H9 (cell line): ENCODE measurements around the gene PRAMEF1. TPM values are rescaled to one million over a fixed set of nuclear protein-coding genes. Genes with fewer than 3 reads are reported as not detected.

Source experiments
- DNase-seq: peaks from one replicate; pipeline ENCODE4 v3.0.0-alpha.2; 2017
- H2AFZ ChIP-seq: one replicate; pipeline ENCODE4 v1.6.1; 2013; ENCODE audit warnings: mild to moderate bottlenecking, low read length, control low read depth, moderate library complexity
- H2AK5ac ChIP-seq: 2 replicates; pipeline ENCODE4 v1.6.1; 2013; ENCODE audit warnings: low read length, control low read depth, mixed read lengths; ENCODE audit not compliant: insufficient read length
- H2BK120ac ChIP-seq: one replicate; pipeline ENCODE4 v1.6.1; 2013; ENCODE audit warnings: low read depth, mild to moderate bottlenecking, low read length, control low read depth, inconsistent platforms; ENCODE audit not compliant: poor library complexity, severe bottlenecking
- H2BK12ac ChIP-seq: 2 replicates; pipeline ENCODE4 v1.6.1; 2013; ENCODE audit warnings: low read length, control low read depth, mixed read lengths, low read depth; ENCODE audit not compliant: insufficient read length
- H2BK15ac ChIP-seq: 2 replicates; pipeline ENCODE4 v1.6.1; 2013; ENCODE audit warnings: low read depth, low read length, control low read depth
- H2BK20ac ChIP-seq: one replicate; pipeline ENCODE4 v1.6.1; 2013; ENCODE audit warnings: low read depth, mild to moderate bottlenecking, low read length, control low read depth, inconsistent platforms; ENCODE audit not compliant: poor library complexity, severe bottlenecking
- H2BK5ac ChIP-seq: 2 replicates; pipeline ENCODE4 v1.6.1; 2013; ENCODE audit warnings: low read length, control low read depth, mixed read lengths; ENCODE audit not compliant: insufficient read length
- H3K14ac ChIP-seq: 2 replicates; pipeline ENCODE4 v1.6.1; 2013; ENCODE audit warnings: low read length, control low read depth; ENCODE audit not compliant: insufficient read depth
- H3K18ac ChIP-seq: 2 replicates; pipeline ENCODE4 v1.6.1; 2013; ENCODE audit warnings: low read depth, mild to moderate bottlenecking, mixed read lengths, low read length, control low read depth; ENCODE audit not compliant: insufficient read length
- H3K23ac ChIP-seq: 2 replicates; pipeline ENCODE4 v1.6.1; 2013; ENCODE audit warnings: low read length, control low read depth, mixed read lengths, low read depth; ENCODE audit not compliant: insufficient read length
- H3K23me2 ChIP-seq: 2 replicates; pipeline ENCODE4 v1.6.1; 2013; ENCODE audit warnings: low read depth, mild to moderate bottlenecking, mixed read lengths, low read length, control low read depth; ENCODE audit not compliant: insufficient read length, poor library complexity, severe bottlenecking
- H3K27ac ChIP-seq: 2 replicates; pipeline ENCODE4 v1.5.1; 2013; ENCODE audit warnings: low read length, control low read depth, mixed read lengths, low read depth; ENCODE audit not compliant: insufficient read length
- H3K27me3 ChIP-seq: 2 replicates; pipeline ENCODE4 v1.6.1; 2013; ENCODE audit warnings: low read length, control low read depth, inconsistent platforms; ENCODE audit not compliant: insufficient read depth
- H3K4ac ChIP-seq: 2 replicates; pipeline ENCODE4 v1.6.1; 2013; ENCODE audit warnings: low read depth, mild to moderate bottlenecking, control low read depth, inconsistent platforms, low read length, moderate library complexity
- H3K4me1 ChIP-seq: 2 replicates; pipeline ENCODE4 v1.6.1; 2013; ENCODE audit warnings: low read length, control low read depth, inconsistent platforms; ENCODE audit not compliant: insufficient read depth
- H3K4me2 ChIP-seq: 2 replicates; pipeline ENCODE4 v1.6.1; 2013; ENCODE audit warnings: low read length, control low read depth, mixed read lengths; ENCODE audit not compliant: insufficient read length, insufficient read depth
- H3K56ac ChIP-seq: 2 replicates; pipeline ENCODE4 v1.6.1; 2013; ENCODE audit warnings: low read depth, mild to moderate bottlenecking, mixed read lengths, low read length, control low read depth; ENCODE audit not compliant: insufficient read length
- H3K79me1 ChIP-seq: 2 replicates; pipeline ENCODE4 v1.6.1; 2013; ENCODE audit warnings: low read depth, mild to moderate bottlenecking, moderate library complexity, low read length, control low read depth, inconsistent platforms; ENCODE audit not compliant: insufficient read depth, poor library complexity, severe bottlenecking
- H3K79me2 ChIP-seq: 2 replicates; pipeline ENCODE4 v1.6.1; 2013; ENCODE audit warnings: low read length, control low read depth, inconsistent platforms; ENCODE audit not compliant: insufficient read depth
- H3K9ac ChIP-seq: 2 replicates; pipeline ENCODE4 v1.6.1; 2013; ENCODE audit warnings: low read length, control low read depth, mixed read lengths; ENCODE audit not compliant: insufficient read length; ENCODE audit errors: extremely low read depth
- H3K9me3 ChIP-seq: one replicate; pipeline ENCODE4 v1.6.1; 2013; ENCODE audit warnings: low read depth, low read length, inconsistent platforms; ENCODE audit not compliant: control insufficient read depth
- H3T11ph ChIP-seq: one replicate; pipeline ENCODE4 v1.6.1; 2013; ENCODE audit warnings: mild to moderate bottlenecking, low read length, control low read depth, inconsistent platforms
- H4K20me1 ChIP-seq: one replicate; pipeline ENCODE4 v1.6.1; 2013; ENCODE audit not compliant: control insufficient read depth, insufficient read length, insufficient read depth
- H4K5ac ChIP-seq: 2 replicates; pipeline ENCODE4 v1.6.1; 2013; ENCODE audit warnings: low read depth, mild to moderate bottlenecking, mixed read lengths, low read length, control low read depth; ENCODE audit not compliant: insufficient read length
- H4K8ac ChIP-seq: replicated peaks from 2 replicates; pipeline ENCODE4 v1.6.1; 2013; ENCODE audit warnings: low read length, control low read depth, mixed read lengths, low read depth; ENCODE audit not compliant: insufficient read length
- H4K91ac ChIP-seq: 2 replicates; pipeline ENCODE4 v1.6.1; 2013; ENCODE audit warnings: low read depth, mild to moderate bottlenecking, moderate library complexity, mixed read lengths, low read length, control low read depth; ENCODE audit not compliant: insufficient read length
- H3K27ac Mint-ChIP-seq, 3 experiments: 2 replicates in 2 of 3; 3 replicates in 1 of 3; pipeline ENCODE4 v1.8.0; 2020 to 2021; ENCODE audit warnings: mixed read lengths in 3 of 3, mild to moderate bottlenecking in 1 of 3, moderate library complexity in 1 of 3
- H3K27me3 Mint-ChIP-seq: 2 replicates; pipeline ENCODE4 v1.8.0; 2021; ENCODE audit warnings: low read depth, mild to moderate bottlenecking, moderate library complexity, mixed read lengths
- H3K36me3 Mint-ChIP-seq, 3 experiments: 2 replicates in 2 of 3; 3 replicates in 1 of 3; pipeline ENCODE4 v1.8.0; 2020 to 2021; ENCODE audit warnings: low read depth in 3 of 3, mixed read lengths in 3 of 3; ENCODE audit not compliant: insufficient read depth in 1 of 3
- H3K4me1 Mint-ChIP-seq, 2 experiments: 2 replicates each; pipeline ENCODE4 v1.8.0; 2020; ENCODE audit warnings: mixed read lengths in 2 of 2
- H3K4me3 Mint-ChIP-seq, 2 experiments: 2 replicates in 1 of 2; 3 replicates in 1 of 2; pipeline ENCODE4 v1.8.0; 2020 to 2021; ENCODE audit warnings: mild to moderate bottlenecking in 2 of 2, mixed read lengths in 2 of 2, moderate library complexity in 1 of 2
- H3K9me3 Mint-ChIP-seq, 2 experiments: 2 replicates in 1 of 2; 3 replicates in 1 of 2; pipeline ENCODE4 v1.8.0; 2020; ENCODE audit warnings: mild to moderate bottlenecking in 2 of 2, mixed read lengths in 2 of 2, moderate library complexity in 1 of 2
- WGBS: extraction: QIAGEN DNeasy Blood & Tissue Kit; methylation state at CpG from one replicate; pipeline ENCODE4 v1.1.7; 2013; ENCODE audit warnings: missing lambda C conversion rate, low lambda C conversion rate, mixed read lengths; ENCODE audit not compliant: insufficient read length; ENCODE audit errors: extremely low coverage; 5-methylcytosine and 5-hydroxymethylcytosine counted together
- total RNA-seq: library from RNA; stranded (reverse); gene quantifications from 2 replicates; pipeline ENCODE4 v1.2.1, GENCODE V29; 2021
- TF ChIP-seq, protein P1 (sequence below): fragments of 200-600 bp; sonication (generic); conservative IDR thresholded peaks from 3 replicates; pipeline ENCODE4 v1.8.0; 2021; ENCODE audit warnings: antibody characterized with exemption, mild to moderate bottlenecking

PRAMEF1 gene
- total RNA-seq, 1 experiment from 2014 or later = not detected

DNA sequence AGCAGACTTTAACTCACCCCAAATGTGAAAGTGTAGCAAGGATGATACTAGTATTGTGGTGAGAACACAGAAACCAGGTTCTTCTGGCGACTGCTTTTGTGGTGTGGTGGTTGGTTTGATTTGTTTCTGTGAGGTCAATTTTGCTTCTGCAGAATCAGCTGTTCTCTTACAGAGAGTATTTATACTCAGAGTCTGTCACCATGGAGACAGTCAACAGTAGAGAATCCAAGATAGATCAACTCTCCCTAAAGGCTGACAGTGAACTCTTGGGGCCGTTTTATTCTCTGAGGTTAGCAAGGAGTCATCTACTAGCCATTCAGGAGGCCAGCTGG, 45.2 kb upstream of the PRAMEF1 start, which contains the start of gene CFAP107:
Gene CFAP107, plus strand, starts transcription at position 209 of the 332 bp plus-strand sequence. CDS start 231 bp downstream, outside the sequence.
- no peak within 1 kb of the TSS for H2BK15ac ChIP-seq
- H2AFZ ChIP-seq = no peak within 1 kb of the TSS
- H3K4me1 ChIP-seq = no peaks in the 10 kb centered on the region
- no peak within 1 kb of the TSS for H2BK5ac ChIP-seq
- H2BK12ac ChIP-seq = no peak within 1 kb of the TSS
- DNase-seq = no peak
- H3K4me2 ChIP-seq = no peak within 1 kb of the TSS
- H3K27me3 Mint-ChIP-seq = peaks cover 2% of the 10 kb centered on the region; the same call in 1 of the 2 replicates
- H2AK5ac ChIP-seq = no peak within 1 kb of the TSS
- peaks cover 8 to 10% of the 10 kb centered on the region in 2 experiments; a peak in 4 of 5 replicates for H3K9me3 Mint-ChIP-seq
- H3K27ac Mint-ChIP-seq = no peak within 1 kb of the TSS
- no peak within 1 kb of the TSS for H4K8ac ChIP-seq
- no peak within 1 kb of the TSS for H3K23ac ChIP-seq
- TF ChIP-seq, protein P1, sequence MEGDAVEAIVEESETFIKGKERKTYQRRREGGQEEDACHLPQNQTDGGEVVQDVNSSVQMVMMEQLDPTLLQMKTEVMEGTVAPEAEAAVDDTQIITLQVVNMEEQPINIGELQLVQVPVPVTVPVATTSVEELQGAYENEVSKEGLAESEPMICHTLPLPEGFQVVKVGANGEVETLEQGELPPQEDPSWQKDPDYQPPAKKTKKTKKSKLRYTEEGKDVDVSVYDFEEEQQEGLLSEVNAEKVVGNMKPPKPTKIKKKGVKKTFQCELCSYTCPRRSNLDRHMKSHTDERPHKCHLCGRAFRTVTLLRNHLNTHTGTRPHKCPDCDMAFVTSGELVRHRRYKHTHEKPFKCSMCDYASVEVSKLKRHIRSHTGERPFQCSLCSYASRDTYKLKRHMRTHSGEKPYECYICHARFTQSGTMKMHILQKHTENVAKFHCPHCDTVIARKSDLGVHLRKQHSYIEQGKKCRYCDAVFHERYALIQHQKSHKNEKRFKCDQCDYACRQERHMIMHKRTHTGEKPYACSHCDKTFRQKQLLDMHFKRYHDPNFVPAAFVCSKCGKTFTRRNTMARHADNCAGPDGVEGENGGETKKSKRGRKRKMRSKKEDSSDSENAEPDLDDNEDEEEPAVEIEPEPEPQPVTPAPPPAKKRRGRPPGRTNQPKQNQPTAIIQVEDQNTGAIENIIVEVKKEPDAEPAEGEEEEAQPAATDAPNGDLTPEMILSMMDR = no peak
- no peak within 1 kb of the TSS for H3K9ac ChIP-seq
- no peaks in the 10 kb centered on the region for H3K4me1 Mint-ChIP-seq
- no peak within 1 kb of the TSS for H4K5ac ChIP-seq
- H3K36me3 Mint-ChIP-seq = no peaks in the 10 kb centered on the region
- H3K79me1 ChIP-seq = no peaks in the 10 kb centered on the region
- WGBS = no CpG with 5 or more reads among the region's 2 CpGs
- no peak within 1 kb of the TSS for H3K27ac ChIP-seq
- H3K4me3 Mint-ChIP-seq = no peak within 1 kb of the TSS
- H2BK20ac ChIP-seq = no peak within 1 kb of the TSS
- no peaks in the 10 kb centered on the region for H3K27me3 ChIP-seq
- H3K14ac ChIP-seq = no peak within 1 kb of the TSS
- H3K23me2 ChIP-seq = no peaks in the 10 kb centered on the region
- H3K9me3 ChIP-seq = no peaks in the 10 kb centered on the region
- H3T11ph ChIP-seq = no peak within 1 kb of the TSS
- H3K79me2 ChIP-seq = no peaks in the 10 kb centered on the region
- no peak within 1 kb of the TSS for H4K91ac ChIP-seq
- no peak within 1 kb of the TSS for H3K4ac ChIP-seq
- H3K18ac ChIP-seq = no peak within 1 kb of the TSS
- H2BK120ac ChIP-seq = no peak within 1 kb of the TSS
- H4K20me1 ChIP-seq = no peaks in the 10 kb centered on the region
- H3K56ac ChIP-seq = no peak within 1 kb of the TSS
